Uterus (tissue), 2 donors: ENCODE measurements around the gene TMEM270.

Source experiments
- CTCF ChIP-seq, 4 experiments: fragments of 200-600 bp in 2 of 4; fragments of 450-650 bp in 2 of 4; sonication (generic) in 2 of 4; IDR thresholded peaks; one replicate each; pipeline ENCODE4 v1.5.1; 2016 to 2019; ENCODE audit warnings: antibody characterized with exemption in 4 of 4, mild to moderate bottlenecking in 2 of 4, moderate library complexity in 1 of 4
- POLR2A ChIP-seq, 2 donors: fragments of 450-650 bp; IDR thresholded peaks; one replicate each; pipeline ENCODE4 v1.6.1; 2016; ENCODE audit warnings: antibody characterized with exemption in 2 of 2, mild to moderate bottlenecking in 1 of 2, moderate library complexity in 1 of 2

DNA sequence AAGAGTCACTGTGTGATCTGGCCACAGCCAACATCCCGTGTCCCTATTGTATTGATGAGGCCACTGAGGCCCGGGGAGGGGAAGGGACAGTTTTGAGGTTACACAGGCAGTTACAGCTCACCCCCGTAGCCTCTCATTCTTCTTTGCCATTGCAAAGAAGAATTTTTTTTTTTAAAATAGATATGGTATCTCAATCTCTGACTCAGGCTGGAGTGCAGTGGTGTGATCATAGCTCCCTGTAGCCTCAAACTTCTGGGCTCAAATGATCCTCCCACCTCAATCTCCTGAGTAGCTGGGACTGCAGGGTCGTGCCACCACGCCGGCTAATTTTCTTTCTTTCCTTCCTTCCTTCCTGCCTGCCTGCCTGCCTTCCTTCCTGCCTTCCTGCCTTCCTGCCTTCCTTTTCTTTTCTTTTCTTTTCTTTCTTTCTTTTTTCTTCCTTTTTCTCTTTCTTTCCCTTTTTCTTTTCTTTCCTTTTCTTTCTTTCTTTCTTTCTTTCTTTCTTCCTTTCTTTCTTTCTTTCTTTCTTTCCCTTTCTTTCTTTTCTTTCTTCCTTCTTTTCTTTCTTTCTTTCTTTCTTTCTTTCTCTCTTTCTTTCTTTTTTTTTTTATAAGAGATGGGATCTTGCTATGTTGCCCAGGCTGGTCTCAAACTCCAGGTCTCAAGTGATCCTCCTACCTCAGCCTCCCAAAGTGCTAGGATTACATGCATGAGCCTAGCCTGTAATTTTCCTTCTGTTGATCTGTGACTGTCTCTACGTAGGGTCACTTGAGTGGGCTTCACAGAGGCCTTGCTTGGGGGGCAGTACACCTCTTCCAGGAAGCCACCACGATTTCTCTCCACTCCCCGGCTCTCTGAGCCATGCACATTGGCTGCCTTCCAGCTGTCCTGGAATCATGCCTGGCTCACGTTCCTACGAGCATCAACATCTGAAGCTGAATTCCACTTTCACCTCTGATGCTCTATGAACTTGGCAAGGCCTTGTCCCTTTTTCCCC lies 31.3 kb downstream of the TMEM270 start:
- TF ChIP-seq CTCF (IDR thresholded peaks at IDR 0.05) (no peak), POLR2A (IDR thresholded peaks at IDR 0.05) (no peak)
